Activated T-helper 1 cell treated with anti-CD3 and anti-CD28 coated beads, Interleukin-12 subunit alpha, Interleukin-12 subunit beta, Interleukin-2, Interleukin-4 antibody, amounts not matched to agents 30 ng/mL and 10 ng/mL and 1 ng/mL, durations not matched to agents 14 hours and 24 hours and 36 hours (primary cell): Measurements from ENCODE around the gene DPM2. TPM values are rescaled to one million over a fixed set of nuclear protein-coding genes. Genes with fewer than 3 reads are reported as not detected.
A peak's percentile ranks its signal among the peaks of the same experiment; 100 is the strongest.

Experiments used
- DNase-seq: peaks from one replicate; pipeline ENCODE4 v3.0.0; 2021; ENCODE audit warnings: low spot score
- H3K27ac Mint-ChIP-seq: one replicate; pipeline ENCODE4 v1.8.0; 2021; ENCODE audit warnings: mild to moderate bottlenecking, mixed read lengths
- H3K27me3 Mint-ChIP-seq: one replicate; pipeline ENCODE4 v1.8.0; 2022; ENCODE audit warnings: mild to moderate bottlenecking, moderate library complexity, mixed read lengths; ENCODE audit not compliant: insufficient read depth
- H3K36me3 Mint-ChIP-seq: one replicate; pipeline ENCODE4 v1.8.0; 2021; ENCODE audit warnings: low read depth, mixed read lengths
- H3K4me1 Mint-ChIP-seq: one replicate; pipeline ENCODE4 v1.8.0; 2021; ENCODE audit warnings: low read depth, mixed read lengths
- H3K4me3 Mint-ChIP-seq: one replicate; pipeline ENCODE4 v1.8.0; 2021; ENCODE audit warnings: mild to moderate bottlenecking, moderate library complexity, mixed read lengths
- H3K9me3 Mint-ChIP-seq: one replicate; pipeline ENCODE4 v1.8.0; 2021; ENCODE audit warnings: mixed read lengths
- intact Hi-C: fragments of 100-400 bp; cut with micrococcal nuclease; formaldehyde crosslinking; loops from one replicate; pipeline ENCODE4 v1.15.1; 2024
- total RNA-seq: library from RNA; stranded (reverse); gene quantifications from 2 replicates; pipeline ENCODE4 v1.2.3, GENCODE V29; 2022

The DPM2 gene
- total RNA-seq, 1 donor from 2014 or later = 70.2 TPM

- intact Hi-C loops = no loop called here
- no peaks in the 10 kb centered on the region for H3K9me3 Mint-ChIP-seq
- H3K27ac Mint-ChIP-seq = no peak overlapping the region
Measured at GRCh38 chr9:127924736-127925444, 12.8 kb downstream of the DPM2 start.

GRCh38 chr9:127923771-127924170 lies 13.9 kb downstream of the DPM2 start:
- peaks cover 26% of the 10 kb centered on the region for H3K4me1 Mint-ChIP-seq
- DNase-seq = no peak
- intact Hi-C loops = no loop called here
- H3K27ac Mint-ChIP-seq = no peak overlapping the region
- H3K9me3 Mint-ChIP-seq = no peaks in the 10 kb centered on the region
- peaks cover 19% of the 10 kb centered on the region for H3K27me3 Mint-ChIP-seq
- H3K4me3 Mint-ChIP-seq = no peak overlapping the region
- H3K36me3 Mint-ChIP-seq = peaks cover 2% of the 10 kb centered on the region

More at GRCh38 chr9:127924736-127925444, 12.8 kb downstream of the DPM2 start:
- peaks cover 19% of the 10 kb centered on the region for H3K27me3 Mint-ChIP-seq
- peaks cover 2% of the 10 kb centered on the region for H3K36me3 Mint-ChIP-seq
- no peak for DNase-seq
- no peak overlapping the region for H3K4me3 Mint-ChIP-seq
- peaks cover 17% of the 10 kb centered on the region for H3K4me1 Mint-ChIP-seq

GRCh38 chr9:127923046-127923445 lies 14.6 kb downstream of the DPM2 start:
- no peak for DNase-seq
- Mint-ChIP-seq H3K36me3 (peaks cover 2% of the 10 kb centered on the region), H3K27ac (no peak overlapping the region), H3K4me3 (no peak overlapping the region), H3K27me3 (peaks cover 16% of the 10 kb centered on the region), H3K4me1 (peaks cover 33% of the 10 kb centered on the region), H3K9me3 (no peaks in the 10 kb centered on the region)
- intact Hi-C loops = no loop called here

GRCh38 chr9:127921557-127922120 lies 16.0 kb downstream of the DPM2 start:
- intact Hi-C loops = loop anchor here (1.0 to 2.0 kb wide), 6 partner anchors 51 to 707 kb away; partner anchors contain the start of gene TOR2A
- peak; percentile 71 for DNase-seq
- Mint-ChIP-seq H3K27me3 (peaks cover 16% of the 10 kb centered on the region), H3K9me3 (no peaks in the 10 kb centered on the region), H3K36me3 (peaks cover 2% of the 10 kb centered on the region), H3K4me1 (peaks cover 44% of the 10 kb centered on the region), H3K27ac (peak overlapping the region; percentile 67), H3K4me3 (peak overlapping the region; percentile 30)

DNA sequence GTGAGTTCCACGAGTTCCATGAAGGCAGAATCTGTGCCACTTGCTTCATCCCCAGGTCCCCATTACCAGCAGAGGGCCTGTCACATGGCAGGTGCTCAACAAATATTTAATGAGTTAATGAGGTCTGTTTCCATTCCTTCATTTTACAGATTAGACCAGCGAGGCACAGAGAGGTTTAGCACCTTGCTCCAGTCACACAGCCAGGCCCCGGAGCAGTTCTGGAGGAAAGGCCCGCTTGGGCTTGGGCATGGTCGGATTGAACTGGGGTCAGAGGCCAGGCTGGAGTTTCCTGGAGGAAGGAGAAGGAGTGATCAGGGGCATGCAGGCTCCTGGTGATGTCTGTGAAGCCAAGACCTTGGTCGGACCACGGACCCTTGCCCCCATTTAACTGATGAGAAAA lies 16.9 kb downstream of the DPM2 start:
- Mint-ChIP-seq H3K9me3 (no peaks in the 10 kb centered on the region), H3K27me3 (peaks cover 10% of the 10 kb centered on the region), H3K27ac (peak overlapping the region; percentile 47), H3K4me1 (peaks cover 44% of the 10 kb centered on the region), H3K36me3 (peaks cover 2% of the 10 kb centered on the region), H3K4me3 (no peak overlapping the region)
- intact Hi-C loops = loop anchor here (1.0 to 2.0 kb wide), 6 partner anchors 50 to 706 kb away; partner anchors contain the start of gene TOR2A
- no peak for DNase-seq

DNA sequence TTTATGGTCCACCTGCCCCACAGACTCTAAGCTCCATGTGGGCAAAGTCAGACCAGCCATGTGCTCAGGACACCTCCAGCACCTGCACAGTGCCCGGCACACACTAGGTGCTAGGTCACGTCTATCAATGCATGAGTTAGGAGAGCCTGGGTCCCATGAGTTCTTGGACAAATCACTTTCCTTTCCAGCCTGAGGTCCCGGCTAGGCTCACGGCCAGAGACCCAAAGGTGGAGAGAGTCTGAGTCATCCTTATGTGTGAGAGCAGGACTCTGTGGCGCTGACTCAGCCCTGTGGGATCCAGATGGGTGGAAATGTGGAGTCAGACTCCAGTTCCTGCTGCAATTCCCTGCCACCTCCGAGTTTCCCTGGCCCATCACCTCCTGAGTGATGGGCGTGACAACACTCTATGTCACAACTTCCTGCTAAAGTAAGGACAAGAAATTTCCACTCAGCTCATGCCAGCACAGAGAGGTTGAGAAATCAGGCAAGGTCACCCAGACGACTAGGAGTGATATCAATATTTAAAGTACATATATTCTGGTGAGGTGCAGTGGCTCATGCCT lies 18.3 kb downstream of the DPM2 start:
- Mint-ChIP-seq H3K4me3 (peak overlapping the region; percentile 35), H3K9me3 (no peaks in the 10 kb centered on the region), H3K27ac (peak overlapping the region; percentile 1), H3K36me3 (peaks cover 2% of the 10 kb centered on the region), H3K27me3 (peaks cover 10% of the 10 kb centered on the region), H3K4me1 (peaks cover 51% of the 10 kb centered on the region)
- no peak for DNase-seq
- intact Hi-C loops = loop anchor here (5.0 kb wide), 2 partner anchors 37 to 467 kb away; partner anchors contain the start of genes LRSAM1 and RPL12

- Mint-ChIP-seq H3K36me3 (peaks cover 4% of the 10 kb centered on the region), H3K9me3 (no peaks in the 10 kb centered on the region), H3K27ac (peak overlapping the region; percentile 29), H3K4me3 (peak overlapping the region; percentile 19), H3K4me1 (peaks cover 51% of the 10 kb centered on the region), H3K27me3 (peaks cover 6% of the 10 kb centered on the region)
- no peak for DNase-seq
- intact Hi-C loops = loop anchor here (5.0 kb wide), 2 partner anchors 36 to 466 kb away; partner anchors contain the start of genes LRSAM1 and RPL12
Measured at GRCh38 chr9:127918183-127919107, 19.2 kb downstream of the DPM2 start.

- Mint-ChIP-seq H3K4me1 (peaks cover 57% of the 10 kb centered on the region), H3K27me3 (peaks cover 3% of the 10 kb centered on the region), H3K4me3 (peak overlapping the region; percentile 19), H3K36me3 (peaks cover 8% of the 10 kb centered on the region), H3K27ac (no peak overlapping the region), H3K9me3 (no peaks in the 10 kb centered on the region)
- intact Hi-C loops = loop anchor here (1.0 to 5.0 kb wide), 9 partner anchors 13 to 465 kb away; partner anchors contain the start of genes FPGS, LRSAM1, PIP5KL1 and RPL12
- no peak for DNase-seq
Measured at GRCh38 chr9:127917603-127918002, 20.1 kb downstream of the DPM2 start.

GRCh38 chr9:127916720-127917581 lies 20.7 kb downstream of the DPM2 start, which contains the start of gene ST6GALNAC4:
Gene ST6GALNAC4, minus strand, starts transcription at chr9:127917041. Its CDS starts 622 bp downstream, at chr9:127916419.
- H3K9me3 Mint-ChIP-seq = no peaks in the 10 kb centered on the region
- peak within 1 kb of the TSS; percentile 89 for H3K27ac Mint-ChIP-seq
- intact Hi-C loops = loop anchor here (1.0 to 5.0 kb wide), 9 partner anchors 13 to 465 kb away; partner anchors contain the start of genes FPGS, LRSAM1, PIP5KL1 and RPL12
- H3K4me1 Mint-ChIP-seq = peaks cover 57% of the 10 kb centered on the region
- H3K36me3 Mint-ChIP-seq = peaks cover 8% of the 10 kb centered on the region
- DNase-seq = peak; percentile 91
- peak within 1 kb of the TSS; percentile 84 for H3K4me3 Mint-ChIP-seq
- H3K27me3 Mint-ChIP-seq = peaks cover 3% of the 10 kb centered on the region

DNA sequence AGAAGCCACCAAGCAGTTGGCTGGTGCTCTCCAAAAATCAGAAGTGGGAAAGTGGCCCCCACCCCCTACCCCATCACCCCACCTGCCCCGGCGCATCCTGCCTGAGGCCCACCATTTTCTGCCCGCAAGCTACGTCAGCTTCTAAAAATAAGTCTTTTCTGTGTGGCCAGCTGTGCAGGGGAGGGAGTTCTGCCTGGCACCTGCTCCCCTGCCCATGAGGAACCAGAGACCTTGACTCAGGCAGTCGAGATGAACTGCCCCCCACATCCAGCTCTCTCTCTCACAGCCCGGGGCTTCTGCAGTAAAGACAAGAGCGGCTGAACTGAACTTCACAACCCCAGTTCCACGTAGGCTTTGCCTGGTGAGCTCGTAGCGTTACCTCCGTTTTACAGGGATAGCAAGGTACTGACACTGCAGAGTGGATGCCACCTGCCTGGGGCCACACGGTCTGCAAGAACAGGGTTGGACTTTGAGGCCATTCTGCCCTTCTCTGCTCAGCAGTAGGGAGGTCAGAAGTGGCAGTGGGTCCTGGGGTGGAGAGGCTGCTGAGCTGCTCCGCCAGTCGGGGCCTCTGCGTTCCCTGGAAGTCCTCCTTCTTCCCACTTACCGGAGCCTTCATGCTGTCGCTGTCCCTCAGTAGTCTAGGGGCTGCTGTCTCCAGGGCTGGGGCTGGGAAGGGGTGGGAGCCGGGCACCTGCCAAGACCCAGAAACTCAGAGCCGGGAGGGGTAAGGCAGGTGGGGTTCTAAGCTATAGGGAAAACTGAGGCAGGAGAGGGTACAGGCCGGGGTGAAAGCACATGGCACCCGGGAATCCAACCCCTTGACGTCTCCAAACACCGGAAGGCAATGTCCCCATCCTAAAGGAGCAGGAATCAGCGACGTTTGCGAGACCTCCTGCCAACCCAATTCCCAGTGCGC lies 21.6 kb downstream of the DPM2 start:
- DNase-seq = no peak

More for the DNA sequence above, 21.6 kb downstream of the DPM2 start:
- Mint-ChIP-seq H3K4me3 (peak overlapping the region; percentile 84), H3K9me3 (no peaks in the 10 kb centered on the region), H3K27ac (peak overlapping the region; percentile 89), H3K4me1 (peaks cover 59% of the 10 kb centered on the region), H3K36me3 (peaks cover 12% of the 10 kb centered on the region), H3K27me3 (no peaks in the 10 kb centered on the region)
- intact Hi-C loops = loop anchor here (1.0 to 5.0 kb wide), 6 partner anchors 10 to 464 kb away; partner anchors contain the start of genes FPGS, LRSAM1, RPL12 and STXBP1
